Measurements from ENCODE around the gene ARHGAP25. TPM values are rescaled to one million over a fixed set of nuclear protein-coding genes. Genes with fewer than 3 reads are reported as not detected.

ARHGAP25 gene
- total and polyA plus RNA-seq, 2 donors (not counting 1 experiment from before 2014, with no cell fraction given) = 2.7 to 5.8 TPM

DNA sequence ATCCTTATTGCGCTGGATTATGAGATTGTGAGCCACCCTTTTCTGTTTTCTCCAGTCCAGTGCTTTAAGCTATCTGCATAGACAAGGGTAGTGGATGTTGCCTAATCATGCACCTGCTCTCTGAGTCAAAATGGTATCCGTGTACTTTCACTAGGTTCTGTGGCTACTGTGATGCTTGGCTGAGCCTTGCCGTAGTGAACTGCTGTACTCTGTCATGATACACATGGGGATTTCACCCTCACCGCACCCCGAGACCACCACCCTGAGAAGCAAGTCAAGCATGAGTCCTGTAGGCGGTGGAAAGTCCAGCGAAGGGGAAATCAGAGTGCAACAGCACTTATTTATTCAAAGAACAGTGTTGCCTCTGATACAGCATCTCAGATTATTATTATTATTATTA, 55.0 kb downstream of the ARHGAP25 start:
- Histone ChIP-seq H2AFZ (ENCODE audit: low read length) (no peak overlapping the region), H3K79me2 (ENCODE audit: control insufficient read depth, insufficient read depth, low read length) (no peaks in the 10 kb centered on the region), H3K9me3 (ENCODE audit: control insufficient read depth, insufficient read depth, low read depth, low read length) (no peaks in the 10 kb centered on the region), H4K20me1 (ENCODE audit: control insufficient read depth, extremely low read depth, insufficient read depth, low read length) (no peaks in the 10 kb centered on the region), H3K36me3 (ENCODE audit: control insufficient read depth, insufficient read depth, low read length) (no peaks in the 10 kb centered on the region), H3K27me3 (ENCODE audit: control insufficient read depth, insufficient read depth, low read length) (no peaks in the 10 kb centered on the region), H3K4me3 (replicated peaks in 1 of 4; ENCODE audit: control extremely low read depth in 1 of 4, insufficient read depth in 1 of 4, low read depth in 3 of 4, low read length in 4 of 4) (no peak overlapping the region), H3K9ac (ENCODE audit: insufficient read depth, low read length) (no peak overlapping the region), H3K4me2 (ENCODE audit: extremely low read depth, insufficient read depth, low read length) (no peak overlapping the region), H3K27ac (ENCODE audit: insufficient read depth, low read length) (no peak overlapping the region), H3K4me1 (ENCODE audit: control insufficient read depth, extremely low read depth, insufficient read depth, low read length) (no peaks in the 10 kb centered on the region)
- DNase-seq (ENCODE audit: low read depth in 2 of 2) = no peak
- TF ChIP-seq, protein P1, sequence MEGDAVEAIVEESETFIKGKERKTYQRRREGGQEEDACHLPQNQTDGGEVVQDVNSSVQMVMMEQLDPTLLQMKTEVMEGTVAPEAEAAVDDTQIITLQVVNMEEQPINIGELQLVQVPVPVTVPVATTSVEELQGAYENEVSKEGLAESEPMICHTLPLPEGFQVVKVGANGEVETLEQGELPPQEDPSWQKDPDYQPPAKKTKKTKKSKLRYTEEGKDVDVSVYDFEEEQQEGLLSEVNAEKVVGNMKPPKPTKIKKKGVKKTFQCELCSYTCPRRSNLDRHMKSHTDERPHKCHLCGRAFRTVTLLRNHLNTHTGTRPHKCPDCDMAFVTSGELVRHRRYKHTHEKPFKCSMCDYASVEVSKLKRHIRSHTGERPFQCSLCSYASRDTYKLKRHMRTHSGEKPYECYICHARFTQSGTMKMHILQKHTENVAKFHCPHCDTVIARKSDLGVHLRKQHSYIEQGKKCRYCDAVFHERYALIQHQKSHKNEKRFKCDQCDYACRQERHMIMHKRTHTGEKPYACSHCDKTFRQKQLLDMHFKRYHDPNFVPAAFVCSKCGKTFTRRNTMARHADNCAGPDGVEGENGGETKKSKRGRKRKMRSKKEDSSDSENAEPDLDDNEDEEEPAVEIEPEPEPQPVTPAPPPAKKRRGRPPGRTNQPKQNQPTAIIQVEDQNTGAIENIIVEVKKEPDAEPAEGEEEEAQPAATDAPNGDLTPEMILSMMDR (conservative IDR thresholded peaks at IDR 0.05 in 1 of 2, IDR thresholded peaks at IDR 0.05 in 1 of 2; ENCODE audit: low read depth in 1 of 2, low read length in 2 of 2) = no peak
- TF ChIP-seq EZH2 (IDR thresholded peaks at IDR 0.05; ENCODE audit: low read length, missing control alignments) = no peak

DNA sequence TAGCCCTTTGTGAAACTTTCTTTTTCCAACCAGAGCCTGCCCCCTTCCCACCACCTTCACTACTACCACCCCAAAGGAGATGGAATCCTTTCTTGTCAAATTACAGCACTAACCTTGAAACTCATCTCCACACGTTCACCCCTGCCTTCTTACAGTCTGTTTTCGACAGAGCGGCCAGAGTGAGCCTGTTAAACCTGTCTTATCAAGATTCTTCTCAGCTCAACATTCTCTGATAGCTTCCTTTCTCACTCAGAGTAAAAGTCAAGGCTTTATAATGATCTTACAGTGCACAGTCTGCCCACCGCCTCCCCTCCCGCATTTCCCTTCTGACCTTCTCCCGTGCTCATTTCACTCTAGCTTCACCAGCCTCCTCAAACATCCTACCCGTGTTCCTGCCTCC, 56.0 kb downstream of the ARHGAP25 start:
- TF ChIP-seq, protein P1 (conservative IDR thresholded peaks at IDR 0.05 in 1 of 2, IDR thresholded peaks at IDR 0.05 in 1 of 2; ENCODE audit: low read depth in 1 of 2, low read length in 2 of 2) = no peak
- TF ChIP-seq EZH2 (IDR thresholded peaks at IDR 0.05; ENCODE audit: low read length, missing control alignments) = no peak
- DNase-seq (ENCODE audit: low read depth in 2 of 2) = no peak
- H2AFZ ChIP-seq (ENCODE audit: low read length) = no peak overlapping the region
- H3K27ac ChIP-seq (ENCODE audit: insufficient read depth, low read length) = no peak overlapping the region
- H3K36me3 ChIP-seq (ENCODE audit: control insufficient read depth, insufficient read depth, low read length) = no peaks in the 10 kb centered on the region
- no peak overlapping the region for H3K9ac ChIP-seq (ENCODE audit: insufficient read depth, low read length)
- no peaks in the 10 kb centered on the region for H3K27me3 ChIP-seq (ENCODE audit: control insufficient read depth, insufficient read depth, low read length)
- H3K79me2 ChIP-seq (ENCODE audit: control insufficient read depth, insufficient read depth, low read length) = no peaks in the 10 kb centered on the region
- H3K9me3 ChIP-seq (ENCODE audit: control insufficient read depth, insufficient read depth, low read depth, low read length) = no peaks in the 10 kb centered on the region
- no peaks in the 10 kb centered on the region for H4K20me1 ChIP-seq (ENCODE audit: control insufficient read depth, extremely low read depth, insufficient read depth, low read length)
- no peaks in the 10 kb centered on the region for H3K4me1 ChIP-seq (ENCODE audit: control insufficient read depth, extremely low read depth, insufficient read depth, low read length)
- H3K4me2 ChIP-seq (ENCODE audit: extremely low read depth, insufficient read depth, low read length) = no peak overlapping the region
- H3K4me3 ChIP-seq (replicated peaks in 1 of 4; ENCODE audit: control extremely low read depth in 1 of 4, insufficient read depth in 1 of 4, low read depth in 3 of 4, low read length in 4 of 4) = no peak overlapping the region

DNA sequence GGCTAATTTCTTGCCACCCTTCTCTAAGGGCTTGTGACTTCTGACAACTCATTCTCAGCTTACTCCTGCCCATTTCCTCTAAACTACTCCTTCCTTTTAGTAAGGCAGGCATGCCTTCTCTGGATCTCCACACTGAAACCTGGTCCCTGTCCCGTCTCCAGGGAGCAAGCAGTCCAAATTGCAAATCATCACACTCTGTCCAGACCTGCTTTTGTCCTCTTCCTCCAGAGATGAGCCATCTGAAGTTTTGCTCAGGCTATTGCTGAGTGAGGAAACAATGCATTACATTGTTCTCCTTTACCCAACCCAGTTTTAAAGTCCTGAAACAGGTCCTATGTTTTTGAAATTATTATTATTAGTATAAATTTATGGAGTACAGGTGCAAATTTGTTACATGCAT, 57.3 kb downstream of the ARHGAP25 start:
- no peaks in the 10 kb centered on the region for H3K9me3 ChIP-seq (ENCODE audit: control insufficient read depth, insufficient read depth, low read depth, low read length)

More for the DNA sequence above, 57.3 kb downstream of the ARHGAP25 start:
- H3K4me3 ChIP-seq (replicated peaks in 1 of 4; ENCODE audit: control extremely low read depth in 1 of 4, insufficient read depth in 1 of 4, low read depth in 3 of 4, low read length in 4 of 4) = no peak overlapping the region
- no peak for DNase-seq (ENCODE audit: low read depth in 2 of 2)
- no peaks in the 10 kb centered on the region for H4K20me1 ChIP-seq (ENCODE audit: control insufficient read depth, extremely low read depth, insufficient read depth, low read length)
- H3K36me3 ChIP-seq (ENCODE audit: control insufficient read depth, insufficient read depth, low read length) = no peaks in the 10 kb centered on the region
- no peak overlapping the region for H3K9ac ChIP-seq (ENCODE audit: insufficient read depth, low read length)
- no peak overlapping the region for H2AFZ ChIP-seq (ENCODE audit: low read length)
- no peak overlapping the region for H3K27ac ChIP-seq (ENCODE audit: insufficient read depth, low read length)
- no peak overlapping the region for H3K4me2 ChIP-seq (ENCODE audit: extremely low read depth, insufficient read depth, low read length)
- no peaks in the 10 kb centered on the region for H3K79me2 ChIP-seq (ENCODE audit: control insufficient read depth, insufficient read depth, low read length)
- TF ChIP-seq, protein P1 (conservative IDR thresholded peaks at IDR 0.05 in 1 of 2, IDR thresholded peaks at IDR 0.05 in 1 of 2; ENCODE audit: low read depth in 1 of 2, low read length in 2 of 2) = no peak
- TF ChIP-seq EZH2 (IDR thresholded peaks at IDR 0.05; ENCODE audit: low read length, missing control alignments) = no peak
- H3K27me3 ChIP-seq (ENCODE audit: control insufficient read depth, insufficient read depth, low read length) = no peaks in the 10 kb centered on the region
- no peaks in the 10 kb centered on the region for H3K4me1 ChIP-seq (ENCODE audit: control insufficient read depth, extremely low read depth, insufficient read depth, low read length)

All from fibroblast of lung (primary cell).